ENCODE results near the gene TICRR.

DNA sequence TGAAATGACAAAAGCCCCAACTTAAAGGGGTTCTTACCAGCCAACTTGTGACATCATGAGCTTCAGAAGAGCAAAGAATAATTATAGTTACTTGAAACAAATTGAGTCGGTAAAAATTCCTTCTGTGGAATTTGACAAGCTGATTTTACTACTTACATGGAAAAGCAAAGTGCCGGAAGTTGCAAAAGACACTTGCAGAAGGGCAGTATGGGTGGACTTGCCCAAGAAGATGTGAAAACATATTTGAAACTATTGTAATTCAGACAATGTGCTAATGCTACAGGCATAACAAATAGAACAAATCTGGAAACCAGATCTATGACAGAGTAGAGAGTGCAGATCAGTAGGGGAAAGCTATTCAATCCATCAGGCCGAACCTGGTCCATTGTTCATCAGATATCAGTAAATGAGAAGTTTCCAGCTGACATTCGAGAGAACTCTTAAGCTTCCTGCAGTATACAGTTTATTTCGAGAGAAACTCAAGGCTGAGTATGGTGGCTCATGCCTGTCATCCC is 82.5 kb downstream of the TICRR start:
- TF ChIP-seq, protein P1, sequence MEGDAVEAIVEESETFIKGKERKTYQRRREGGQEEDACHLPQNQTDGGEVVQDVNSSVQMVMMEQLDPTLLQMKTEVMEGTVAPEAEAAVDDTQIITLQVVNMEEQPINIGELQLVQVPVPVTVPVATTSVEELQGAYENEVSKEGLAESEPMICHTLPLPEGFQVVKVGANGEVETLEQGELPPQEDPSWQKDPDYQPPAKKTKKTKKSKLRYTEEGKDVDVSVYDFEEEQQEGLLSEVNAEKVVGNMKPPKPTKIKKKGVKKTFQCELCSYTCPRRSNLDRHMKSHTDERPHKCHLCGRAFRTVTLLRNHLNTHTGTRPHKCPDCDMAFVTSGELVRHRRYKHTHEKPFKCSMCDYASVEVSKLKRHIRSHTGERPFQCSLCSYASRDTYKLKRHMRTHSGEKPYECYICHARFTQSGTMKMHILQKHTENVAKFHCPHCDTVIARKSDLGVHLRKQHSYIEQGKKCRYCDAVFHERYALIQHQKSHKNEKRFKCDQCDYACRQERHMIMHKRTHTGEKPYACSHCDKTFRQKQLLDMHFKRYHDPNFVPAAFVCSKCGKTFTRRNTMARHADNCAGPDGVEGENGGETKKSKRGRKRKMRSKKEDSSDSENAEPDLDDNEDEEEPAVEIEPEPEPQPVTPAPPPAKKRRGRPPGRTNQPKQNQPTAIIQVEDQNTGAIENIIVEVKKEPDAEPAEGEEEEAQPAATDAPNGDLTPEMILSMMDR (IDR thresholded peaks at IDR 0.05) = no peak
- no peak for TF ChIP-seq POLR2A (IDR thresholded peaks at IDR 0.05)

Data from upper lobe of left lung (tissue), 4 donors.